ENCODE results near the gene WNT5B. TPM values are rescaled to one million over a fixed set of nuclear protein-coding genes. Genes with fewer than 3 reads are reported as not detected.

Gene WNT5B
- total and polyA plus RNA-seq, 9 donors = 3.1 to 20.3 (median 8.5) TPM

DNA sequence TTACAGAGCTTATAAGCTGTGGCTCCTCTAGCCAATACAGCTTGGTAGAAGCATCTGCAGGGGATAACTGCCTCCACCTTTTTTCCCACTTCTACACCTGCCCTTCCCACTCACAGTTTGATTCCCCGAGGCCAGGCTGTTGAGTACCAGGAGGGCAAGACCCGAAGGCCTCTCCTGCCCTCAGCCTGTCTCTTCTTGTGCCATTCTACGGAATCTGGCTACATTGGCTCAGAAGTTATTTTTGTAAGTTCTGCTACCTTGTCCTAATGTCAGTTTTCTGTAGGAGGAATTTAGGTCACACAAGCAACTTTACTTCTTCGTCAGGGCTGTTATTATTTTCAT is 46.4 kb upstream of the WNT5B start:
- intact Hi-C loops (cut with DNase I) = loop anchor here (5.0 to 10.0 kb wide), 4 partner anchors 460 to 1005 kb away; no protein-coding TSS in a partner anchor
- Histone ChIP-seq H3K4me1 (ENCODE audit: insufficient read depth) (no peaks in the 10 kb centered on the region), H3K27me3 (no peaks in the 10 kb centered on the region), H3K36me3 (no peaks in the 10 kb centered on the region), H3K9me3 (no peaks in the 10 kb centered on the region), H3K4me3 (no peak overlapping the region), H3K27ac (no peak overlapping the region)
- WGBS, 3 donors = 96 to 97% (median 96%) methylated on average over 4 of the region's 4 CpGs
- DNase-seq = no peak
- TF ChIP-seq EP300 (IDR thresholded peaks at IDR 0.05) (no peak), POLR2A (IDR thresholded peaks at IDR 0.05) (no peak), CTCF (IDR thresholded peaks at IDR 0.05) (no peak)

GRCh38 chr12:1583421-1584078 is 45.5 kb upstream of the WNT5B start:
- 1 to 4% (median 2%) methylated on average over 6 of the region's 6 CpGs for WGBS, 3 donors

DNA sequence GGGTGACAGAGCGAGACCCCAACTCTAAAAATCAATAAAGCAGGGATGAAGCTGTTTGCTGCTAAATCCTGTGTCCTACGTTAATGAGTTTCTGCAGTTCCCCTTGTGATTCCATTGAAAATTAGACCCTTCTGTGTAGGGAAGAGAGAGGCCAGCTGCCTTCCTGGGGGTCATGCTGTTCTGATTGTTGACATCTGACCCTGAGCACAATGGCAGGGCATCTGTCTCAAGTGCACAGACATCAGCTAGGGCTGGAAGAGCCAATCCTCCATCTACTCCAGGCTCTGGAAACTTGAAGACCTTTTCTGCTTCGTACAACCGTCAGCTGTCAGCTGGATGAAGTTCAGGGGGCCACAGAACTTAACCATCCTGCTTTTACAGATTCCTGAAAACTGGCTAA is 44.7 kb upstream of the WNT5B start:
- Histone ChIP-seq H3K27me3 (no peaks in the 10 kb centered on the region), H3K27ac (no peak overlapping the region), H3K9me3 (no peaks in the 10 kb centered on the region), H3K4me1 (ENCODE audit: insufficient read depth) (no peaks in the 10 kb centered on the region), H3K4me3 (no peak overlapping the region), H3K36me3 (no peaks in the 10 kb centered on the region)
- no peak for DNase-seq
- TF ChIP-seq POLR2A (IDR thresholded peaks at IDR 0.05) (no peak), CTCF (IDR thresholded peaks at IDR 0.05) (no peak), EP300 (IDR thresholded peaks at IDR 0.05) (no peak)
- 92 to 95% (median 94%) methylated on average over 4 of the region's 4 CpGs for WGBS, 3 donors
- intact Hi-C loops (cut with DNase I) = loop anchor here (5.0 to 10.0 kb wide), 4 partner anchors 462 to 1007 kb away; no protein-coding TSS in a partner anchor

More at GRCh38 chr12:1583421-1584078, 45.5 kb upstream of the WNT5B start:
- no peaks in the 10 kb centered on the region for H3K9me3 ChIP-seq
- no peak for TF ChIP-seq EP300 (IDR thresholded peaks at IDR 0.05)
- peak; percentile 77 to 91 (median 81) for TF ChIP-seq CTCF (IDR thresholded peaks at IDR 0.05)
- TF ChIP-seq POLR2A (IDR thresholded peaks at IDR 0.05) = no peak
- intact Hi-C loops (cut with DNase I) = loop anchor here (5.0 to 10.0 kb wide), 4 partner anchors 461 to 1006 kb away; no protein-coding TSS in a partner anchor
- no peak overlapping the region for H3K27ac ChIP-seq
- H3K36me3 ChIP-seq = no peaks in the 10 kb centered on the region
- H3K4me1 ChIP-seq (ENCODE audit: insufficient read depth) = no peaks in the 10 kb centered on the region
- no peaks in the 10 kb centered on the region for H3K27me3 ChIP-seq
- no peak overlapping the region for H3K4me3 ChIP-seq
- peak; percentile 59 to 81 (median 66) for DNase-seq

DNA sequence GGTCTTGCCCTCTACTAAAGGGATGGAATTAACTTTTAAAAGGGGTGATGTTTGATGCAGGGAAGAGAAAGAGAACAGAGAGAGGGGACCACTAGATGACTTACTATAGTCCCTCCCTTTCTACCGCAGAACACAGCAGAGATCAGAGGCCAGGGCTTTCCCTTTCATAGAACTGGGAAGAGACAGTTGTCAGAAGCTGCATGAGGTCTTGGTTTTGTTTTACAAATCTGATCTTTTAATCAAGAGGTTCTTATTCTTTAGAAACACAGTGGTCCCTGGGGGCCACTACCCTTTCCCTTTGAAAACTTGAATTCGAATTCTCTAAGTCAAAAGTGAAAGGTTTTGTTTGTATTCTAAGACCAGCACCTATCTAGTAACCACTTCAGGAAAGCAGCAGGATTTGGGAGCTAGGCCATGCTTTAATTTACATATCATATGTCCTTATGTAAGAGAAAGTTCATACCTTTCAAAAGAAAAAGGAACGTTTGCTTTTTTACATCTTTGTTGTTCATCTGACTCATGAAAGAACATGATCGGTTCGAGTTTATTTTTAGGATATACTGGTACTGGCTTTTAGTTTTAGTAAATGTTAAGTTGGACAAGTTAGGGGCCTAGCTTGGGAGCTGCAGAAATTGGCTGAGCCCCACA is 41.0 kb upstream of the WNT5B start:
- no peaks in the 10 kb centered on the region for H3K36me3 ChIP-seq
- WGBS, 3 donors = 67 to 73% (median 69%) methylated on average over 5 of the region's 5 CpGs
- H3K27me3 ChIP-seq = no peaks in the 10 kb centered on the region
- no peaks in the 10 kb centered on the region for H3K9me3 ChIP-seq
- intact Hi-C loops (cut with DNase I) = loop anchor here in 1 of 4 donors (10.0 kb wide), 1 partner anchor 473 kb away; no protein-coding TSS in a partner anchor
- H3K27ac ChIP-seq = peak overlapping the region in 1 of 2 donors; percentile 11
- no peak overlapping the region for H3K4me3 ChIP-seq
- TF ChIP-seq POLR2A (IDR thresholded peaks at IDR 0.05) (no peak), EP300 (IDR thresholded peaks at IDR 0.05) (no peak), CTCF (IDR thresholded peaks at IDR 0.05) (no peak)
- peaks cover 11% of the 10 kb centered on the region for H3K4me1 ChIP-seq (ENCODE audit: insufficient read depth)
- no peak for DNase-seq

Data from ovary (tissue), 9 donors.